Thyroid gland (tissue), 4 donors: ENCODE measurements around the gene TCTN3.

Experiments used
- CTCF ChIP-seq, 6 experiments: fragments of 200-600 bp in 3 of 6; fragments of 450-650 bp in 3 of 6; sonication (generic) in 3 of 6; IDR thresholded peaks; one replicate each; pipeline ENCODE4 v1.5.1; 2016 to 2019; ENCODE audit warnings: antibody characterized with exemption in 6 of 6, mild to moderate bottlenecking in 2 of 6, inconsistent platforms in 1 of 6, moderate library complexity in 1 of 6
- POLR2A ChIP-seq, 2 donors: fragments of 450-650 bp; IDR thresholded peaks; one replicate each; pipeline ENCODE4 v1.6.1; 2017; ENCODE audit warnings: antibody characterized with exemption in 2 of 2, mild to moderate bottlenecking in 2 of 2, moderate library complexity in 1 of 2

GRCh38 chr10:95706573-95706972 is 12.8 kb upstream of the TCTN3 start:
- TF ChIP-seq CTCF (IDR thresholded peaks at IDR 0.05) (no peak), POLR2A (IDR thresholded peaks at IDR 0.05) (no peak)
